ENCODE measurements around the gene LSM11.

The LSM11 gene

GRCh38 chr5:157740229-157740610 is 3.3 kb upstream of the LSM11 start:
- no peak overlapping the region for H3K4me3 Mint-ChIP-seq
- peaks cover 12% of the 10 kb centered on the region for H3K4me1 Mint-ChIP-seq
- no peaks in the 10 kb centered on the region for H3K9me3 Mint-ChIP-seq
- TF ChIP-seq CTCF (IDR thresholded peaks at IDR 0.05): peak; percentile 37
- H3K27ac Mint-ChIP-seq: no peak overlapping the region
- peaks cover 7% of the 10 kb centered on the region for H3K27me3 Mint-ChIP-seq (ENCODE audit: low read depth, poor library complexity)
- peaks cover 35% of the 10 kb centered on the region for H3K36me3 Mint-ChIP-seq (ENCODE audit: low read depth)
- peak; percentile 9 for DNase-seq

GRCh38 chr5:157741131-157741530 is 2.4 kb upstream of the LSM11 start:
- Mint-ChIP-seq H3K36me3 (ENCODE audit: low read depth) (peaks cover 35% of the 10 kb centered on the region), H3K9me3 (no peaks in the 10 kb centered on the region), H3K27ac (no peak overlapping the region), H3K4me1 (peaks cover 17% of the 10 kb centered on the region), H3K27me3 (ENCODE audit: low read depth, poor library complexity) (peaks cover 7% of the 10 kb centered on the region), H3K4me3 (no peak overlapping the region)
- TF ChIP-seq CTCF (IDR thresholded peaks at IDR 0.05): no peak
- no peak for DNase-seq

- Mint-ChIP-seq H3K4me1 (peaks cover 17% of the 10 kb centered on the region), H3K4me3 (peak overlapping the region; percentile 95), H3K27ac (peak overlapping the region; percentile 59), H3K36me3 (ENCODE audit: low read depth) (peaks cover 13% of the 10 kb centered on the region), H3K27me3 (ENCODE audit: low read depth, poor library complexity) (peaks cover 7% of the 10 kb centered on the region), H3K9me3 (no peaks in the 10 kb centered on the region)
- no peak for DNase-seq
- no peak for TF ChIP-seq CTCF (IDR thresholded peaks at IDR 0.05)
Observed at GRCh38 chr5:157744051-157745011, 819 bp downstream of the LSM11 start.

- Mint-ChIP-seq H3K4me1 (peaks cover 22% of the 10 kb centered on the region), H3K27ac (no peak overlapping the region), H3K4me3 (peak overlapping the region; percentile 95), H3K36me3 (ENCODE audit: low read depth) (peaks cover 8% of the 10 kb centered on the region), H3K9me3 (no peaks in the 10 kb centered on the region), H3K27me3 (ENCODE audit: low read depth, poor library complexity) (peaks cover 4% of the 10 kb centered on the region)
- TF ChIP-seq CTCF (IDR thresholded peaks at IDR 0.05): no peak
- DNase-seq: no peak
Observed at GRCh38 chr5:157745041-157745456, 1.5 kb downstream of the LSM11 start.

- peaks cover 4% of the 10 kb centered on the region for H3K27me3 Mint-ChIP-seq (ENCODE audit: low read depth, poor library complexity)
- TF ChIP-seq CTCF (IDR thresholded peaks at IDR 0.05): no peak
- H3K4me1 Mint-ChIP-seq: peaks cover 33% of the 10 kb centered on the region
- no peak overlapping the region for H3K27ac Mint-ChIP-seq
- no peaks in the 10 kb centered on the region for H3K9me3 Mint-ChIP-seq
- no peak for DNase-seq
- H3K36me3 Mint-ChIP-seq (ENCODE audit: low read depth): peaks cover 9% of the 10 kb centered on the region
- H3K4me3 Mint-ChIP-seq: no peak overlapping the region
Observed at GRCh38 chr5:157747173-157747740, 3.7 kb downstream of the LSM11 start.
